Endothelial cell (in vitro differentiated cells): ENCODE data around the gene C6orf89. TPM values are rescaled to one million over a fixed set of nuclear protein-coding genes. Genes with fewer than 3 reads are reported as not detected.

Source experiments
- DNase-seq: peaks from one replicate; pipeline ENCODE4 v3.0.0; 2021; ENCODE audit warnings: low spot score
- H3K27ac Mint-ChIP-seq: one replicate; pipeline ENCODE4 v1.8.0; 2021; ENCODE audit warnings: mixed read lengths, inconsistent platforms; ENCODE audit not compliant: unreplicated experiment
- H3K27me3 Mint-ChIP-seq: one replicate; pipeline ENCODE4 v1.8.0; 2021; ENCODE audit warnings: mild to moderate bottlenecking, moderate library complexity, mixed read lengths, inconsistent platforms; ENCODE audit not compliant: unreplicated experiment
- H3K36me3 Mint-ChIP-seq: one replicate; pipeline ENCODE4 v1.8.0; 2021; ENCODE audit warnings: mild to moderate bottlenecking, low read depth, mixed read lengths, inconsistent platforms; ENCODE audit not compliant: unreplicated experiment
- H3K4me1 Mint-ChIP-seq: one replicate; pipeline ENCODE4 v1.8.0; 2021; ENCODE audit warnings: mild to moderate bottlenecking, mixed read lengths, inconsistent platforms; ENCODE audit not compliant: unreplicated experiment
- H3K4me3 Mint-ChIP-seq: one replicate; pipeline ENCODE4 v1.8.0; 2021; ENCODE audit warnings: mild to moderate bottlenecking, mixed read lengths, inconsistent platforms; ENCODE audit not compliant: unreplicated experiment
- H3K9me3 Mint-ChIP-seq: one replicate; pipeline ENCODE4 v1.8.0; 2021; ENCODE audit warnings: mixed read lengths, inconsistent platforms; ENCODE audit not compliant: unreplicated experiment
- CTCF ChIP-seq: fragments of 200-600 bp; sonication (generic); IDR thresholded peaks from one replicate; pipeline ENCODE4 v1.5.0; 2021; ENCODE audit warnings: antibody characterized with exemption; ENCODE audit not compliant: unreplicated experiment
- long read RNA-seq: library from polyadenylated mRNA; unstranded; transcript quantifications from one replicate; pipeline ENCODE4 v2.0.0, GENCODE V29; 2020; ENCODE audit not compliant: unreplicated experiment
- total RNA-seq: library from RNA; stranded (reverse); fragmentation: NEBNext Ultra II Directional; extraction: Animal tissue kit (Norgen Biotek cat#: 25700); gene quantifications from one replicate; pipeline ENCODE4 v1.2.1, GENCODE V29; 2021; ENCODE audit not compliant: unreplicated experiment

C6orf89 gene
- total RNA-seq, result 43.2 TPM
- long read RNA-seq, full-length matches to known transcripts, result 9 of 12 reads
- long read RNA-seq, partial matches to known transcripts, result 0 of 12 reads
- long read RNA-seq, other reads (novel, unspliced or antisense), result 3 of 12 reads

GRCh38 chr6:36885461-36886401, at the start of gene C6orf89:
Gene C6orf89 (plus strand): TSS chr6:36885952. CDS start chr6:36899445, 13,493 bp downstream.
- peak within 1 kb of the TSS; percentile 96 for H3K27ac Mint-ChIP-seq
- H3K4me3 Mint-ChIP-seq, result peak within 1 kb of the TSS; percentile 96
- DNase-seq, result peak; percentile 92
- TF ChIP-seq CTCF, result peak; percentile 66
- H3K27me3 Mint-ChIP-seq, result peaks cover 1% of the 10 kb centered on the region
- no peaks in the 10 kb centered on the region for H3K9me3 Mint-ChIP-seq
- H3K36me3 Mint-ChIP-seq, result no peaks in the 10 kb centered on the region
- H3K4me1 Mint-ChIP-seq, result peaks cover 9% of the 10 kb centered on the region

GRCh38 chr6:36836111-36837021, 49.4 kb upstream of the C6orf89 start:
- DNase-seq, result no peak
- no peak overlapping the region for H3K27ac Mint-ChIP-seq
- no peak for TF ChIP-seq CTCF
- H3K9me3 Mint-ChIP-seq, result no peaks in the 10 kb centered on the region
- H3K27me3 Mint-ChIP-seq, result peaks cover 11% of the 10 kb centered on the region
- peaks cover 42% of the 10 kb centered on the region for H3K4me1 Mint-ChIP-seq
- H3K36me3 Mint-ChIP-seq, result peaks cover 22% of the 10 kb centered on the region
- no peak overlapping the region for H3K4me3 Mint-ChIP-seq

- DNase-seq, result no peak
- H3K4me1 Mint-ChIP-seq, result peaks cover 42% of the 10 kb centered on the region
- no peak overlapping the region for H3K27ac Mint-ChIP-seq
- peaks cover 22% of the 10 kb centered on the region for H3K36me3 Mint-ChIP-seq
- H3K4me3 Mint-ChIP-seq, result no peak overlapping the region
- no peaks in the 10 kb centered on the region for H3K9me3 Mint-ChIP-seq
- TF ChIP-seq CTCF, result no peak
- H3K27me3 Mint-ChIP-seq, result peaks cover 11% of the 10 kb centered on the region
These were observed 48.8 kb upstream of the C6orf89 start for GRCh38 chr6:36837022-36837339.

GRCh38 chr6:36837686-36838085, 48.1 kb upstream of the C6orf89 start:
- peak overlapping the region; percentile 15 for H3K27ac Mint-ChIP-seq
- H3K36me3 Mint-ChIP-seq, result peaks cover 22% of the 10 kb centered on the region
- H3K27me3 Mint-ChIP-seq, result peaks cover 11% of the 10 kb centered on the region
- peak overlapping the region; percentile 86 for H3K4me3 Mint-ChIP-seq
- H3K4me1 Mint-ChIP-seq, result peaks cover 46% of the 10 kb centered on the region
- no peak for TF ChIP-seq CTCF
- DNase-seq, result no peak
- H3K9me3 Mint-ChIP-seq, result no peaks in the 10 kb centered on the region
